ENCODE measurements around the gene SOWAHA. TPM values are rescaled to one million over a fixed set of nuclear protein-coding genes. Genes with fewer than 3 reads are reported as not detected.
"Not testable (repeated sequence)": the region's sequence is repeated elsewhere in the genome, so short reads cannot be mapped to it uniquely, and the experiment has no call there.

The SOWAHA gene
- total RNA-seq, 3 donors from 2014 or later, result 11.6 to 44.5 (median 24.3) TPM

DNA sequence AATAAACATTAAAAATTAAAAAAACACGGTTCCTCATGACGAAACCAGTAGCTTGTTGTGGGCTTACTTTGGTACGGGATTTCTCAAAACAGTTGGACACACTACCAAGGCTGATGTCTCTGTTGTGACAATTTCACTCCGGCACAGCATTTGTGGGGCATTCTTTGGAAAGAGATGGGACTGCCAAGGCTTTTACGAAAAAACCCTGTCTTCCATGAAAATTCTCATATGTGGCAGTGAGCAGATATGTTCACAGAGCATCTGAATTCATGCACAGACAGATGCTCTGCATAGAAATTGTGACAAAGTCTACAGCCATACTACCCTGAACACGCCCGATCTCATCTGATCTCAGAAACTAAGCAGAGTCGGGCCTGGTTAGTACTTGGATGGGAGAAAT is 35.2 kb downstream of the SOWAHA start:
- no peaks in the 10 kb centered on the region for H3K9me3 ChIP-seq
- TF ChIP-seq, protein P1, sequence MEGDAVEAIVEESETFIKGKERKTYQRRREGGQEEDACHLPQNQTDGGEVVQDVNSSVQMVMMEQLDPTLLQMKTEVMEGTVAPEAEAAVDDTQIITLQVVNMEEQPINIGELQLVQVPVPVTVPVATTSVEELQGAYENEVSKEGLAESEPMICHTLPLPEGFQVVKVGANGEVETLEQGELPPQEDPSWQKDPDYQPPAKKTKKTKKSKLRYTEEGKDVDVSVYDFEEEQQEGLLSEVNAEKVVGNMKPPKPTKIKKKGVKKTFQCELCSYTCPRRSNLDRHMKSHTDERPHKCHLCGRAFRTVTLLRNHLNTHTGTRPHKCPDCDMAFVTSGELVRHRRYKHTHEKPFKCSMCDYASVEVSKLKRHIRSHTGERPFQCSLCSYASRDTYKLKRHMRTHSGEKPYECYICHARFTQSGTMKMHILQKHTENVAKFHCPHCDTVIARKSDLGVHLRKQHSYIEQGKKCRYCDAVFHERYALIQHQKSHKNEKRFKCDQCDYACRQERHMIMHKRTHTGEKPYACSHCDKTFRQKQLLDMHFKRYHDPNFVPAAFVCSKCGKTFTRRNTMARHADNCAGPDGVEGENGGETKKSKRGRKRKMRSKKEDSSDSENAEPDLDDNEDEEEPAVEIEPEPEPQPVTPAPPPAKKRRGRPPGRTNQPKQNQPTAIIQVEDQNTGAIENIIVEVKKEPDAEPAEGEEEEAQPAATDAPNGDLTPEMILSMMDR (IDR thresholded peaks at IDR 0.05), result no peak
- H3K4me1 ChIP-seq (ENCODE audit: low read depth), result no peaks in the 10 kb centered on the region
- ATAC-seq (no peak), DNase-seq (no peak)
- intact Hi-C loops (cut with DNase I, micrococcal nuclease), result no loop called here
- no peaks in the 10 kb centered on the region for H3K36me3 ChIP-seq (ENCODE audit: low read depth)
- H3K4me3 ChIP-seq, result no peak overlapping the region

DNA sequence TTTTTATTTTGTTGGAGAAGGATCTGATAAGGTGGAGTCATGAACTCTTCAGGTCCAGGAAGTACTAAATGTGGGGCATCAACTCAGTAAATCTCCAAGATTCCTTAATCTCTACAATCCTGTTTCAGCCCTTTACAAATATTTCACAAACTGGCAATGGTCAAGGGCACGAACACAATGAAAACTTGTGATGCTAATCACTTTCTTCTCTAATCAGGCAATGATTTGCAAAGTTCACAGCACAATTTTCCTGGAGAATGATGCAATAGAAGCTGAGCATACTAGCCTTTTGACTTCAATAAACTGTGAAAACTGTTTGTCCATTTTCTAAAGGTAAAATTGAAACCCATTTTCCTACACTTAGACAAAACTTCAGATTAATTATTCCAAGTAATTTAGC is 36.2 kb downstream of the SOWAHA start:
- intact Hi-C loops (cut with DNase I, micrococcal nuclease), result no loop called here
- DNase-seq, result no peak
- TF ChIP-seq, protein P1 (IDR thresholded peaks at IDR 0.05), result no peak
- Histone ChIP-seq H3K4me1 (ENCODE audit: low read depth) (no peaks in the 10 kb centered on the region), H3K9me3 (no peaks in the 10 kb centered on the region), H3K4me3 (no peak overlapping the region), H3K36me3 (ENCODE audit: low read depth) (no peaks in the 10 kb centered on the region)
- no peak for ATAC-seq

DNA sequence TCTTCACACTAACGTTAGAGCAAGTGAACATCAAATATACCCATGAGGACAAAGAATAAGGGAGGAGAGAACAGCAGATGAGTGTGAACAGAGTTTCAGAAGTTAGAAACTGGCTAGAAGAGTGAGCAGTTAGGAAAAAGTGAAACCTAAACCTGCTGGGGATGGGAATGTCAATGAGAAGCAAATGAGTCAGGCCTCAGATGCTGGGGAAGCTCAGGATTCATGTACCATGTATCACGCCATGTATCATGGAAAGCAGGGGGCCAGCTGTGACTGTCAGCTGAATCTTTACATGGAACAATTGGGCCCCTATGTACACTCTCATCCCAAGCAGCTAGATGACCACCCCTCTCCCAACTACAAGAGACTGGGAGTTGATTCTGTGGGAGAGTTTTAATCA is 37.0 kb downstream of the SOWAHA start:
- no peaks in the 10 kb centered on the region for H3K4me1 ChIP-seq (ENCODE audit: low read depth)
- no peaks in the 10 kb centered on the region for H3K36me3 ChIP-seq (ENCODE audit: low read depth)
- no peak overlapping the region for H3K4me3 ChIP-seq
- intact Hi-C loops (cut with DNase I, micrococcal nuclease), result no loop called here
- no peak for ATAC-seq
- no peaks in the 10 kb centered on the region for H3K9me3 ChIP-seq
- TF ChIP-seq, protein P1 (IDR thresholded peaks at IDR 0.05), result no peak
- DNase-seq, result no peak

DNA sequence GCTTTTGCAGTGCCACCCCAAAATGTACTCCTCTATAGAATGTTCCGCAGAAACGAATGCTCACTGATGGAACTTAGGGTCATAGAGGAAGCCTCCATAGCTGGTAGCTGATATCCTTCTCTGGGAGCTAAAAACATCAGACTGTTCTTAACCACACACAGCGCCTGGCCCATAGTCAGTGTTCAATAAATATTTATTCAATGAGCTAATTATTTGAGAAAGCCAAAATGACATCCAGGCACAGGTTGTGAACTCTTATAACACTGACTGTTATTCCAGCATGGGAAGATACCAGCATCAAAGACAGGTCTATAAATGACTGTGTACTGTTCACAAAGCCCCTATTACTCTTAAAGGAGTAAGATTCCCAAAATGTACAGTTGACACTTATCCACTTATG is 40.2 kb downstream of the SOWAHA start:
- TF ChIP-seq, protein P1 (IDR thresholded peaks at IDR 0.05), result no peak
- DNase-seq (no peak), ATAC-seq (no peak)
- Histone ChIP-seq H3K36me3 (ENCODE audit: low read depth) (no peaks in the 10 kb centered on the region), H3K4me3 (no peak overlapping the region), H3K9me3 (no peaks in the 10 kb centered on the region), H3K4me1 (ENCODE audit: low read depth) (no peaks in the 10 kb centered on the region)
- intact Hi-C loops (cut with DNase I, micrococcal nuclease), result no loop called here

DNA sequence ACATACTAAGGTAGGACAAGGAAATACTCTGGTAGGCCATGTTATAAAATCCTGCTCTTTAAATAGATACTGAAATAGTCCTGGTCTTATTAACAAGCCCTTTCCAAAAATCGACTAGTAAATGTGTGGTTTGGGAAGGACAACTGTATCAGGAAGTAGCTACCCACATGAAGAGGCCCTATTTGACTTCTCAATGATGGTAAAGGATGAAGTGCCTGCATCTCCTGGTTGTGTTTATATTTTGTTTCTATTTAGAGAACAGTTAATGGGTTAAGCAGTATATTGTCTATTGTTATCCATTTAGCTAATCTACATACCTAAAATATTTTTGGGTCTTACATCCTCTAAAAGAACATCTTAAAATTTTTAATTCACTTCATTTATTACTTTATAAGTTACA is 40.7 kb downstream of the SOWAHA start:
- intact Hi-C loops (cut with DNase I, micrococcal nuclease), result no loop called here
- H3K4me3 ChIP-seq, result no peak overlapping the region
- TF ChIP-seq, protein P1 (IDR thresholded peaks at IDR 0.05), result no peak
- H3K9me3 ChIP-seq, result no peaks in the 10 kb centered on the region
- no peaks in the 10 kb centered on the region for H3K36me3 ChIP-seq (ENCODE audit: low read depth)
- DNase-seq, result no peak
- ATAC-seq, result no peak
- H3K4me1 ChIP-seq (ENCODE audit: low read depth), result no peaks in the 10 kb centered on the region

DNA sequence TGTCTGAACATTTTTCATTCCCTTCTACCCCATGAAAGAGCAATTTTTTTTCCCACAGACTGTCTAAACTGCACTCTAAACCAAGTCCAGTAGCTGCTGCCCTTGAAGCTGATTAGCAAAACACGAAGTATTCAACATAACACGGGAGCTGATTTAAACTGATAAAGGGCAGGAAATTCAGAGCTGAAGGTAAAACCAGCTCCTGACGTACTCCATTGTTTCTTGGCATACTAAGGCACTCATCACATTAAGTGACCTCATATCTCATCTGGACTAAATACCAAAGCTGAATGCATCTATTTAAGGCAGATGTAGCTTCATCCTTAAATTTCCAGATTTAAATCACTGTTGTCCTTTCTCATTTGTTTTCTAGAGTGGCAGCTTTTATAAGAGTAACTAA is 41.2 kb downstream of the SOWAHA start:
- Histone ChIP-seq H3K36me3 (ENCODE audit: low read depth) (no peaks in the 10 kb centered on the region), H3K4me1 (ENCODE audit: low read depth) (no peaks in the 10 kb centered on the region), H3K4me3 (no peak overlapping the region), H3K9me3 (no peaks in the 10 kb centered on the region)
- DNase-seq (no peak), ATAC-seq (no peak)
- intact Hi-C loops (cut with DNase I, micrococcal nuclease), result no loop called here
- TF ChIP-seq, protein P1 (IDR thresholded peaks at IDR 0.05), result no peak

DNA sequence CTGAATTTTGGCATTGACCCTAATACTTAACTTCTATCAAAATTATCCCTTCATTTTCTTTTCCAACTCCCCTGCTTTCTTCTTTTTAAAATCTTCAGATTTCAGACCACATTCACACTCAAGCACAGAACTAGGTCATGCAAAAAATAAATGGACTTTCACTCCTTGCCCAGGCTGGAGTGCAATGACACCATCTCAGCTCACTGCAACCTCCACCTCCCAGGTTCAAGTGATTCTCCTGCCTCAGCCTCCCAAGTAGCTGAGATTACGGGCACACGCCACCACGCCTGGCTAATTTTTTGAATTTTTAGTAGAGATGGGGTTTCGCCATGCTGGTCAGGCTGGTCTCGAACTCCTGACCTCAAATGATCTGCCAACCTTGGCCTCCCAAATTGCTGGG is 41.9 kb downstream of the SOWAHA start:
- H3K4me1 ChIP-seq (ENCODE audit: low read depth); intact Hi-C loops (cut with DNase I, micrococcal nuclease); H3K4me3 ChIP-seq; H3K36me3 ChIP-seq (ENCODE audit: low read depth); DNase-seq; ATAC-seq; H3K9me3 ChIP-seq: not testable (repeated sequence)

Data from mucosa of descending colon (tissue), 3 donors.